ENCODE results near the gene PTGDR. TPM values are rescaled to one million over a fixed set of nuclear protein-coding genes. Genes with fewer than 3 reads are reported as not detected.

Gene PTGDR
- total and polyA plus RNA-seq, 2 of the 8 experiments (the other 6 are each of a cell fraction or from before 2014, with no cell fraction given), result 0.22 to 0.83 TPM

- TF ChIP-seq, protein P1, sequence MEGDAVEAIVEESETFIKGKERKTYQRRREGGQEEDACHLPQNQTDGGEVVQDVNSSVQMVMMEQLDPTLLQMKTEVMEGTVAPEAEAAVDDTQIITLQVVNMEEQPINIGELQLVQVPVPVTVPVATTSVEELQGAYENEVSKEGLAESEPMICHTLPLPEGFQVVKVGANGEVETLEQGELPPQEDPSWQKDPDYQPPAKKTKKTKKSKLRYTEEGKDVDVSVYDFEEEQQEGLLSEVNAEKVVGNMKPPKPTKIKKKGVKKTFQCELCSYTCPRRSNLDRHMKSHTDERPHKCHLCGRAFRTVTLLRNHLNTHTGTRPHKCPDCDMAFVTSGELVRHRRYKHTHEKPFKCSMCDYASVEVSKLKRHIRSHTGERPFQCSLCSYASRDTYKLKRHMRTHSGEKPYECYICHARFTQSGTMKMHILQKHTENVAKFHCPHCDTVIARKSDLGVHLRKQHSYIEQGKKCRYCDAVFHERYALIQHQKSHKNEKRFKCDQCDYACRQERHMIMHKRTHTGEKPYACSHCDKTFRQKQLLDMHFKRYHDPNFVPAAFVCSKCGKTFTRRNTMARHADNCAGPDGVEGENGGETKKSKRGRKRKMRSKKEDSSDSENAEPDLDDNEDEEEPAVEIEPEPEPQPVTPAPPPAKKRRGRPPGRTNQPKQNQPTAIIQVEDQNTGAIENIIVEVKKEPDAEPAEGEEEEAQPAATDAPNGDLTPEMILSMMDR (IDR thresholded peaks at IDR 0.05; ENCODE audit: control extremely low read depth in 1 of 3, insufficient read depth in 1 of 3, low read depth in 1 of 3, low read length in 3 of 3), result peak in 2 of 3 experiments; percentile 30 to 50; a peak in 2 of 4 replicates
- TF ChIP-seq CBX5 (IDR thresholded peaks at IDR 0.05; ENCODE audit: low read depth, low read length), result no peak
- no peak for TF ChIP-seq JUN (IDR thresholded peaks at IDR 0.05; ENCODE audit: low read depth, low read length)
- TF ChIP-seq CHD7 (IDR thresholded peaks at IDR 0.05; ENCODE audit: insufficient replicate concordance, low read length), result no peak
- no peak for TF ChIP-seq SP2 (IDR thresholded peaks at IDR 0.05; ENCODE audit: low read length)
- no peak for TF ChIP-seq POLR2AphosphoS5 (IDR thresholded peaks at IDR 0.05; ENCODE audit: low read depth, low read length)
- TF ChIP-seq CEBPB (IDR thresholded peaks at IDR 0.05; ENCODE audit: low read depth, low read length), result peak; percentile 96
- no peak for TF ChIP-seq SIN3A (conservative IDR thresholded peaks at IDR 0.05 in 1 of 2, IDR thresholded peaks at IDR 0.05 in 1 of 2; ENCODE audit: low read depth in 1 of 2, low read length in 2 of 2)
- no peak for TF ChIP-seq NRF1 (IDR thresholded peaks at IDR 0.05; ENCODE audit: low read depth, low read length)
Observed at GRCh38 chr14:52299692-52300278, 32.3 kb downstream of the PTGDR start (continued).

All from H1 (cell line).